HepG2 (cell line): ENCODE results near the gene TBX10. TPM values are rescaled to one million over a fixed set of nuclear protein-coding genes. Genes with fewer than 3 reads are reported as not detected.

Experiments used
- ATAC-seq: fragments of 200-7000 bp; cut with Tn5 transposase; 3 replicates; pipeline ENCODE4 v1.9.1; 2020; ENCODE audit warnings: mild to moderate bottlenecking, moderate library complexity
- BruUV-seq: library from RNA; stranded (reverse); fragments of 400-500 nt; replicated peaks from 2 replicates; lab custom pipeline; 2021; lab: Mats Ljungman, UMichigan
- CTCF ChIA-PET: fragments of 300-600 bp; formaldehyde crosslinking; extraction: SDS; loops from one replicate; lab custom pipeline; 2021; ENCODE audit warnings: low total read pairs, inconsistent platforms, low intra/inter-chr PET ratio; lab: Yijun Ruan, JAX
- POLR2A ChIA-PET: fragments of 350-600 bp; sonication (Branson Sonifier 250); formaldehyde crosslinking; loops from one replicate; lab custom pipeline; 2020; ENCODE audit warnings: antibody characterized with exemption, inconsistent platforms; lab: Yijun Ruan, JAX
- DNase-seq: peaks from one replicate; pipeline ENCODE4 v3.0.0-alpha.2; 2015; ENCODE audit warnings: low spot score
- FAIRE-seq: peaks from 3 replicates; lab custom pipeline; 2011; peaks lifted over from hg19 to GRCh38; lab: Jason Lieb, UNC
- H2AFZ ChIP-seq: one replicate; pipeline ENCODE4 v1.6.1; 2011; ENCODE audit warnings: low read length, inconsistent platforms
- H3K27ac ChIP-seq: fragments of 300-600 bp; 3 replicates; pipeline ENCODE4 v1.8.0; 2011; ENCODE audit warnings: mixed run types, mild to moderate bottlenecking, mixed read lengths, low read length, inconsistent platforms; ENCODE audit not compliant: insufficient read depth; ENCODE audit errors: extremely low read length
- H3K27me3 ChIP-seq, 2 experiments: fragments of 200-600 bp in 1 of 2; 2 replicates in 1 of 2; 3 replicates in 1 of 2; pipeline versions ENCODE4 v1.6.0 to v1.8.0; 2011; ENCODE audit warnings: low read length in 2 of 2, mild to moderate bottlenecking in 2 of 2, moderate library complexity in 2 of 2, inconsistent platforms in 1 of 2; ENCODE audit not compliant: insufficient read depth in 2 of 2, control insufficient read depth in 1 of 2
- H3K36me3 ChIP-seq, 2 experiments: fragments of 200-600 bp in 1 of 2; replicated peaks in 1 of 2; 2 replicates in 1 of 2; 3 replicates in 1 of 2; pipeline versions ENCODE4 v1.5.1 to v1.8.0; 2011; ENCODE audit warnings: low read length in 2 of 2, inconsistent platforms in 1 of 2; ENCODE audit not compliant: insufficient read depth in 2 of 2, control insufficient read depth in 1 of 2
- H3K4me1 ChIP-seq: 2 replicates; pipeline ENCODE4 v1.5.1; 2012; ENCODE audit warnings: low read length, inconsistent platforms; ENCODE audit not compliant: insufficient read depth
- H3K4me2 ChIP-seq: 2 replicates; pipeline ENCODE4 v1.6.0; 2011; ENCODE audit warnings: low read depth, low read length, inconsistent platforms
- H3K4me3 ChIP-seq, 3 experiments: fragments of 200-600 bp in 1 of 3; sonication (generic), shearing (Covaris generic) in 1 of 3; replicated peaks in 1 of 3; 2 replicates each; pipeline ENCODE4 v1.5.1; 2011 to 2016; ENCODE audit warnings: low read length in 3 of 3, inconsistent platforms in 2 of 3, low read depth in 2 of 3, mild to moderate bottlenecking in 2 of 3, control low read depth in 1 of 3, mixed read lengths in 1 of 3; ENCODE audit not compliant: insufficient read depth in 1 of 3
- H3K79me2 ChIP-seq: one replicate; pipeline ENCODE4 v1.6.1; 2011; ENCODE audit warnings: low read length, inconsistent platforms; ENCODE audit not compliant: insufficient read depth
- H3K9ac ChIP-seq: 2 replicates; pipeline ENCODE4 v1.6.0; 2011; ENCODE audit warnings: mild to moderate bottlenecking, low read depth, low read length, inconsistent platforms; ENCODE audit not compliant: insufficient read depth
- H3K9me3 ChIP-seq: 2 replicates; pipeline ENCODE4 v1.5.1; 2012; ENCODE audit warnings: mild to moderate bottlenecking, low read length
- H4K20me1 ChIP-seq: 2 replicates; pipeline ENCODE4 v1.6.0; 2011; ENCODE audit warnings: inconsistent platforms, mild to moderate bottlenecking, low read length, moderate library complexity; ENCODE audit not compliant: insufficient read depth
- ATF7 ChIP-seq, 2 experiments: fragments of 450-650 bp in 1 of 2; sonication (generic) in 1 of 2; formaldehyde crosslinking in 1 of 2; IDR thresholded peaks; 2 replicates each; pipeline versions ENCODE4 v1.4.0 to v1.6.1; 2016 to 2020; ENCODE audit warnings: antibody characterized with exemption in 1 of 2, mild to moderate bottlenecking in 1 of 2, missing genetic modification reagents in 1 of 2
- CBX5 ChIP-seq: sonication (generic); formaldehyde crosslinking; IDR thresholded peaks from 2 replicates; pipeline ENCODE4 v1.4.0; 2020; ENCODE audit warnings: missing genetic modification reagents, borderline replicate concordance
- GTF3A ChIP-seq: sonication (generic); formaldehyde crosslinking; conservative IDR thresholded peaks from 2 replicates; pipeline ENCODE4 v1.4.0; 2020; ENCODE audit warnings: mild to moderate bottlenecking, missing genetic modification reagents
- KMT2B ChIP-seq: IDR thresholded peaks from 2 replicates; pipeline ENCODE4 v1.6.1; 2016; ENCODE audit warnings: missing genetic modification reagents, missing compliant biosample characterization
- MBD4 ChIP-seq: IDR thresholded peaks from 2 replicates; pipeline ENCODE4 v1.6.1; 2012; ENCODE audit warnings: low read length, inconsistent platforms, borderline replicate concordance
- MEF2D ChIP-seq: sonication (generic); formaldehyde crosslinking; IDR thresholded peaks from 2 replicates; pipeline ENCODE4 v1.5.1; 2020; ENCODE audit warnings: mild to moderate bottlenecking, missing genetic modification reagents
- RBFOX2 ChIP-seq: fragments of 200-400 bp; formaldehyde crosslinking; IDR thresholded peaks from 2 replicates; pipeline ENCODE4 v1.6.1; 2017; ENCODE audit warnings: low read depth, mild to moderate bottlenecking, low read length
- ZNF589 ChIP-seq: sonication (generic); formaldehyde crosslinking; conservative IDR thresholded peaks from 2 replicates; pipeline ENCODE4 v1.8.0; 2022; ENCODE audit warnings: mild to moderate bottlenecking, moderate library complexity, missing genetic modification reagents
- WGBS: methylation state at CpG from one replicate; pipeline ENCODE4 v1.1.6; 2017; ENCODE audit warnings: low lambda C conversion rate; 5-methylcytosine and 5-hydroxymethylcytosine counted together
- in situ Hi-C: cut with HindIII; loops from 2 replicates; pipeline ENCODE4 v1.10.0; 2017; ENCODE audit warnings: low pct_unique_long_range_greater_than_20kb; ENCODE audit not compliant: extremely low pct_ligation_motif_present
- intact Hi-C: fragments of 100-400 bp; cut with micrococcal nuclease; formaldehyde crosslinking; loops from one replicate; pipeline ENCODE4 v1.10.0; 2022; ENCODE audit not compliant: unreplicated experiment
- polyA plus RNA-seq, 8 experiments: library from polyadenylated mRNA; depleted of rRNA in 3 of 8; stranded (reverse) in 7 of 8; unstranded in 1 of 8; fragments of >200 nt; fragmentation: Illumina TruSeq in 4 of 8; extraction: Trizol in 4 of 8; gene quantifications; 2 replicates each; pipeline versions ENCODE4 v1.2.1 to v1.2.3, GENCODE V29; 2011 to 2016; ENCODE audit warnings: low read depth in 4 of 8, missing spikeins in 1 of 8, mixed read lengths in 1 of 8; ENCODE audit not compliant: insufficient read depth in 1 of 8
- total RNA-seq, 5 experiments: library from RNA; depleted of rRNA; stranded (reverse); fragments of >200 nt; fragmentation: Illumina TruSeq; extraction: Trizol; gene quantifications; 2 replicates each; pipeline ENCODE4 v1.2.3, GENCODE V29; 2016; ENCODE audit warnings: low read depth in 1 of 5

Gene TBX10
- total and polyA plus RNA-seq, 2 of the 13 experiments (the other 11 are each of a cell fraction or from before 2014, with no cell fraction given): 0.27 to 1.7 TPM

DNA sequence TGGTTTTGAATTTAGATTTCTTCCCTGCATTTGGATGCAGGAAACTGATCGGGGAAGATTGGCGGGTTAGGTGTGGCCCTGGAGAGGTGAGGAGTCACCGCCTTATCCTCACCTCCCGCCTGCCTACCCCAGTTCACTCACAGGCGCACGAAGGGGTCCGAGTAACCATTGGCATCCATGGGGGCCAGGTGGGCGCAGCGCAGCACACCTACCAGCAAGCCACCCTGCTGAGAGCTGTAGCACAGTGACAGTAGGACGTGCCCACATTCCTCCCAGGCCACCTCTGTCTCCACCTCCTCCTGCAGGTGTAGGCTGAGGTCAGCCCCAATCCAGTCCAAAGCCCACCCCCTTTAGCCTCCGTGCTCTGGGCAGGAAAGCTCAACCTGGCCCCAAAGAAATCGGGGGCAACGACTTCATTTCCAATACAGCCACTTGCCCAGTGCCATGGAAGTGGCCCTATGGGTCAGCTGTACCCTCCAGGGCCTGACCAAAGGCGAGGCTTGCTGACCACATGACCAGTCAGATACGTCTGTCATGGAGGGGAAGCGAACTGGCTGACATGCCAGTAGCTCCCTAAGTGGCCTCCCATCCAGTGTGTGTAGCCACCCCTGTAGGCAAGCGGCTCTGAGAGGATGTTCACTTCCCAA, 26.1 kb downstream of the TBX10 start (continued):
- TF ChIP-seq MBD4: no peak
- TF ChIP-seq ATF7 (IDR thresholded peaks at IDR 0.05): no peak
- TF ChIP-seq ATF7 (CRISPR knock-in tag; IDR thresholded peaks at IDR 0.05): no peak
- no peak for TF ChIP-seq CBX5 (CRISPR knock-in tag)
- no peak for TF ChIP-seq KMT2B (CRISPR knock-in tag)
- no peak for TF ChIP-seq MEF2D (CRISPR knock-in tag)
- no peak for TF ChIP-seq ZNF589

DNA sequence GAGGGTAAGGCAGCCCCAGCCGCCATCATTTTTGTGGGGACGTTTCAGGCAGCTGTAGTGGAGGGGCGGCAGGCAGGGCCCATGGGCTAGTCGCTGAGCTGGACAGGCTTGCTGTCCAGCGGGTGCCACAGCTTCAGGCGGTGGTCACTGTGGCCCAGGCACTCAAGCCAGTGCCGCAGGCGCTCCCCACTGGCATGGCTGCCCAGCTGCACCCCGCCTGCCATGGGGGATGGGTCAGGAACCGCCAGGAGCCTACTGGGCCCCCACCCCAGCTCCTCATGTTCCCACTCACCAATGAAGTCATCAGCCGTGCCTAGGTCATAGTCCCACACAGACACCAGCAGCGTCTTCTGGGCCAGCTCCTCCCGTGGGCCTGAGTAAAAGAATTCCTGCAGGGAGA, 26.8 kb downstream of the TBX10 start:
- FAIRE-seq: no peak
- no peak overlapping the region for H3K27ac ChIP-seq
- peaks cover 43% of the 10 kb centered on the region for H3K4me1 ChIP-seq
- no TSS peak for BruUV-seq
- no peak overlapping the region for H3K4me2 ChIP-seq
- 97% methylated on average over 5 of the region's 13 CpGs for WGBS
- no peak for ATAC-seq
- intact Hi-C loops (no loop called here), in situ Hi-C loops (no loop called here)
- H2AFZ ChIP-seq: no peak overlapping the region
- no peak overlapping the region for H3K9ac ChIP-seq
- no peaks in the 10 kb centered on the region for H3K9me3 ChIP-seq
- H3K4me3 ChIP-seq: no peak overlapping the region
- H4K20me1 ChIP-seq: no peaks in the 10 kb centered on the region
- H3K79me2 ChIP-seq: no peaks in the 10 kb centered on the region
- H3K27me3 ChIP-seq: no peaks in the 10 kb centered on the region
- no peak for DNase-seq
- H3K36me3 ChIP-seq: peaks cover 13 to 33% of the 10 kb centered on the region in 2 experiments; a peak in 4 of 5 replicates
- 0 out of 2 replicates have a peak, but pooled peaks have one; percentile 27 for TF ChIP-seq RBFOX2
- TF ChIP-seq GTF3A (CRISPR knock-in tag): no peak
- ChIA-PET POLR2A (interaction anchor here (2.5 kb wide), 1 partner anchor 17 kb away, joined by 15 read pairs; the partner anchor contains the start of gene NUDT8), CTCF (no interaction called here)
